Measurements from ENCODE around the gene MINDY3.
"Not testable (repeated sequence)": the region's sequence is repeated elsewhere in the genome, so short reads cannot be mapped to it uniquely, and the experiment has no call there.

MINDY3 gene

GRCh38 chr10:15783941-15784636, 76.2 kb downstream of the MINDY3 start:
- H3K27ac Mint-ChIP-seq = no peak overlapping the region
- no peak overlapping the region for H3K4me3 Mint-ChIP-seq
- no peak for ATAC-seq
- peaks cover 91% of the 10 kb centered on the region for H3K36me3 Mint-ChIP-seq
- H3K27me3 Mint-ChIP-seq = no peaks in the 10 kb centered on the region
- no peaks in the 10 kb centered on the region for H3K4me1 Mint-ChIP-seq
- no peaks in the 10 kb centered on the region for H3K9me3 Mint-ChIP-seq

- ATAC-seq = no peak
- Mint-ChIP-seq H3K4me1 (no peaks in the 10 kb centered on the region), H3K4me3 (no peak overlapping the region), H3K36me3 (peaks cover 93% of the 10 kb centered on the region), H3K27ac (no peak overlapping the region), H3K9me3 (no peaks in the 10 kb centered on the region), H3K27me3 (no peaks in the 10 kb centered on the region)
Measured at GRCh38 chr10:15782851-15783250, 77.5 kb downstream of the MINDY3 start.

GRCh38 chr10:15781381-15781960, 78.8 kb downstream of the MINDY3 start:
- ATAC-seq = no peak
- Mint-ChIP-seq H3K4me1 (no peaks in the 10 kb centered on the region), H3K4me3 (no peak overlapping the region), H3K9me3 (peaks cover 2% of the 10 kb centered on the region), H3K27ac (no peak overlapping the region), H3K27me3 (no peaks in the 10 kb centered on the region), H3K36me3 (peaks cover 94% of the 10 kb centered on the region)

- Mint-ChIP-seq H3K4me1 (no peaks in the 10 kb centered on the region), H3K9me3 (peaks cover 7% of the 10 kb centered on the region), H3K27ac (no peak overlapping the region), H3K27me3 (no peaks in the 10 kb centered on the region), H3K4me3 (no peak overlapping the region), H3K36me3 (peaks cover 94% of the 10 kb centered on the region)
- ATAC-seq = no peak
Measured at GRCh38 chr10:15780353-15781135, 79.8 kb downstream of the MINDY3 start.

- Mint-ChIP-seq H3K36me3 (peaks cover 78% of the 10 kb centered on the region), H3K27ac (no peak overlapping the region), H3K27me3 (no peaks in the 10 kb centered on the region), H3K4me1 (no peaks in the 10 kb centered on the region), H3K9me3 (peaks cover 11% of the 10 kb centered on the region), H3K4me3 (no peak overlapping the region)
- no peak for ATAC-seq
Measured at GRCh38 chr10:15775513-15775912, 84.8 kb downstream of the MINDY3 start.

- Mint-ChIP-seq H3K36me3 (peaks cover 79% of the 10 kb centered on the region), H3K9me3 (peaks cover 11% of the 10 kb centered on the region)
- not testable (repeated sequence) for H3K27ac Mint-ChIP-seq, H3K4me1 Mint-ChIP-seq, H3K27me3 Mint-ChIP-seq, ATAC-seq, H3K4me3 Mint-ChIP-seq
Measured at GRCh38 chr10:15774534-15774933, 85.8 kb downstream of the MINDY3 start.

GRCh38 chr10:15764892-15765454, 95.3 kb downstream of the MINDY3 start:
- Mint-ChIP-seq H3K4me3 (no peak overlapping the region), H3K27ac (no peak overlapping the region), H3K27me3 (no peaks in the 10 kb centered on the region), H3K4me1 (no peaks in the 10 kb centered on the region), H3K9me3 (peaks cover 11% of the 10 kb centered on the region), H3K36me3 (peaks cover 4% of the 10 kb centered on the region)
- ATAC-seq = no peak

GRCh38 chr10:15763006-15763405, 97.3 kb downstream of the MINDY3 start:
- peaks cover 7% of the 10 kb centered on the region for H3K27me3 Mint-ChIP-seq
- ATAC-seq = no peak
- H3K36me3 Mint-ChIP-seq = no peaks in the 10 kb centered on the region
- peaks cover 11% of the 10 kb centered on the region for H3K9me3 Mint-ChIP-seq
- H3K4me1 Mint-ChIP-seq = no peaks in the 10 kb centered on the region
- no peak overlapping the region for H3K27ac Mint-ChIP-seq
- H3K4me3 Mint-ChIP-seq = no peak overlapping the region

GRCh38 chr10:15762239-15762638, 98.1 kb downstream of the MINDY3 start:
- not testable (repeated sequence) for ATAC-seq, H3K4me3 Mint-ChIP-seq, H3K27ac Mint-ChIP-seq, H3K4me1 Mint-ChIP-seq, H3K27me3 Mint-ChIP-seq, H3K36me3 Mint-ChIP-seq
- peaks cover 11% of the 10 kb centered on the region for H3K9me3 Mint-ChIP-seq

- not testable (repeated sequence) for H3K4me3 Mint-ChIP-seq, ATAC-seq, H3K9me3 Mint-ChIP-seq, H3K4me1 Mint-ChIP-seq, H3K27me3 Mint-ChIP-seq, H3K36me3 Mint-ChIP-seq, H3K27ac Mint-ChIP-seq
Measured at GRCh38 chr10:15761224-15761623, 99.1 kb downstream of the MINDY3 start.

GRCh38 chr10:15760681-15761080, 99.6 kb downstream of the MINDY3 start:
- H3K27me3 Mint-ChIP-seq = peaks cover 7% of the 10 kb centered on the region
- no peaks in the 10 kb centered on the region for H3K4me1 Mint-ChIP-seq
- no peak for ATAC-seq
- H3K27ac Mint-ChIP-seq = no peak overlapping the region
- no peaks in the 10 kb centered on the region for H3K36me3 Mint-ChIP-seq
- H3K4me3 Mint-ChIP-seq = no peak overlapping the region
- H3K9me3 Mint-ChIP-seq = peaks cover 8% of the 10 kb centered on the region

GRCh38 chr10:15759265-15759664, 101.0 kb downstream of the MINDY3 start:
- no peaks in the 10 kb centered on the region for H3K4me1 Mint-ChIP-seq
- no peak overlapping the region for H3K27ac Mint-ChIP-seq
- ATAC-seq = peak; percentile 44
- H3K9me3 Mint-ChIP-seq = peaks cover 5% of the 10 kb centered on the region
- H3K4me3 Mint-ChIP-seq = no peak overlapping the region
- H3K27me3 Mint-ChIP-seq = peaks cover 7% of the 10 kb centered on the region
- no peaks in the 10 kb centered on the region for H3K36me3 Mint-ChIP-seq

GRCh38 chr10:15758618-15759017, 101.7 kb downstream of the MINDY3 start:
- Mint-ChIP-seq H3K27me3 (peaks cover 7% of the 10 kb centered on the region), H3K36me3 (no peaks in the 10 kb centered on the region), H3K9me3 (peaks cover 5% of the 10 kb centered on the region), H3K4me1 (no peaks in the 10 kb centered on the region), H3K27ac (no peak overlapping the region), H3K4me3 (no peak overlapping the region)
- ATAC-seq = no peak

GRCh38 chr10:15754937-15755336, 105.4 kb downstream of the MINDY3 start:
- ATAC-seq = no peak
- Mint-ChIP-seq H3K4me3 (no peak overlapping the region), H3K9me3 (no peaks in the 10 kb centered on the region), H3K27me3 (peaks cover 20% of the 10 kb centered on the region), H3K4me1 (no peaks in the 10 kb centered on the region), H3K27ac (no peak overlapping the region), H3K36me3 (no peaks in the 10 kb centered on the region)

- H3K36me3 Mint-ChIP-seq = no peaks in the 10 kb centered on the region
- H3K27me3 Mint-ChIP-seq = peaks cover 27% of the 10 kb centered on the region
- H3K27ac Mint-ChIP-seq = no peak overlapping the region
- no peak overlapping the region for H3K4me3 Mint-ChIP-seq
- H3K4me1 Mint-ChIP-seq = no peaks in the 10 kb centered on the region
- ATAC-seq = no peak
- no peaks in the 10 kb centered on the region for H3K9me3 Mint-ChIP-seq
Measured at GRCh38 chr10:15751046-15751445, 109.3 kb downstream of the MINDY3 start.

All from stimulated activated memory B cell treated with anti-CD40 and anti-IgM and Interleukin-4, amounts not matched to agents 10 μg/mL and 1 μg/mL and 100 μg/mL, for 72 hours (primary cell).